Stimulated activated CD8-positive, alpha-beta memory T cell treated with anti-CD3 and anti-CD28 coated beads, Interleukin-15, amount 100 ng/mL, for 24 hours (primary cell): ENCODE data around the gene EIF3F.

Source experiments
- DNase-seq: peaks from one replicate; pipeline ENCODE4 v3.0.0-alpha.2; 2020; ENCODE audit warnings: low read depth

Gene EIF3F

DNA sequence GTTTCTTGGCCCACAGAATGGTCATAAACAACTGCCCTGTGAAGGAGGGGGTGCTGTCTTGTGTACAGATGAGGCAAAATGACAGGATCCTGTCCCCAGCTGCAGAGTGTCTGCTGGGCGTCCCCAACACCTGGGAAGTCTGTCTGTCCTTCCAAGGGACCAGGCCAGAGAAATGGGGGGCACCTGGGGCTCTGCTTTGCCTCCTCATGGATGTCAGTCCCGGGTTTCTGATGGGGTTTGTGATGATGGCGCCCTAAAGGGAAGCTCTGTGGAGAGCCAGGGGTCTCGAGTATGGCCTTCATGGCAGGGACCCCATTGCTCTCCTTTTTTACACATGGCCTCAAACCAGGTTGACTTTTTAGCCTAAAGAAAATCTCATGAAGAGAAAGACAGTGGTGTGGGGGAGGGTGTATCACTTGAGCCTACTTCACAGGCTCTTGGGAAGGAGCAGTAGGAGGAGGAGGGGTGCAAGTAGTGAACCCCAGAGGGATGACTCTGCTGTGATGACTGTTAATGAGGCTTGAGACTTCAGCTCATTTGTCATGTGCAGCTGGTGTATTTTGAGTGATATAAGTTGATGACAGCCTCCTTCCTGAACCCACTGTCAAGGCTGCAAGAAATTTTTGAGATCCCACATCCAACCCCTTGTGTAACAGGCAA, 53.3 kb downstream of the EIF3F start:
- no peak for DNase-seq

DNA sequence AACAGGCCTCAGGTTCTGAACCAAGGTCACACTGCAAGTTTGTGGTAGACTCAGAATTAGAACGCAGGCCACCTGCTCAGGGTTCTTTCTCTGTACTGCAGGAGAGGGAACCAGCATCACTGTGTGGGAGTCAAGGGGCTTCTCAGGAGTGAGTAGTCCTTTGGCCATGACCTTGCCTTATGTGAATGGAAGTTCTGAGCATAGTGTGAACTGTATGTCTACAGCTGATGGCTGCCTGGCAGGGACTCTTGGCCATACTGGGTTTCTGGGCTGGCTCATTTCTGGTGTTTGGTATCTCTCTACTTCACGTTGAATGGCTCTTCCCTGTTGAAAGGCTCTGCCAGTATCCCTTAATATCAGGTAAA, 53.8 kb downstream of the EIF3F start:
- no peak for DNase-seq

DNA sequence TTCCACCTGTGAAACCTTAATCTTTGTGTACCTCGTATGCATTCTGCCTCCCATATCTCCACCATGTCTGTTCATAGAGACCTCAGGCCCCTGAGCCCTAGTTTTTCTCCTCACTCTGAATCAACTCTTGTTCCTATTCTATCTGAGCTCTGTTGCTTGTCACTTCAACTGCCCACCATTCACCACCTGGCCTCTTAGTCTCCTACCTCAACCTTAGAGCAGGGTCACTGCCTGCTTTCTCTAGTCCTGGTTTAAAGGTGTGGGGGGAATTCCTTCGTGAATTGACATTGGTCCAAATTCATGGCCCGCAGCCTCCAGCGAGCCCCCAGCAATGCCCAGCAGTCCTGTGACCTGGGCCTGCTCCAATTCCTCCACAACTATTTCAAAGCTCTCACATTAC, 54.4 kb downstream of the EIF3F start:
- no peak for DNase-seq

DNA sequence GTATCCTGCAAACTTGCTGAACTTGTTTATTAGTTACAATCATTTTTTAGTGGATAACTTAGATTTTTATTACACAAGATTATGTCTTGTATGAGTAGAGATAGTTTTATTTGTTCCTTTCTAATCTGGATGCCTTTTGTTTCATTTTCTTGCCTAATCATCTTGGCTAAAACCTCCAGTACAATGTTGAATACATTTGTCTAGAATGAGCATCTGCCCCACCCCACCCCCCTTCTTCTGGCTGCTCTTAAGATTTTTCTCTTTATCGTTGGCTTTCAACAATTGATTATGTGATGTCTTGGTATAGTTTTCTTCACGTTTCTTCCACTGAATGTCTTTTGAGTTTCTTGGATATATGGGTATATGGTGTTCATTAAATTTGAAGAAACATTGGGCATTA, 56.6 kb downstream of the EIF3F start:
- DNase-seq, result no peak

DNA sequence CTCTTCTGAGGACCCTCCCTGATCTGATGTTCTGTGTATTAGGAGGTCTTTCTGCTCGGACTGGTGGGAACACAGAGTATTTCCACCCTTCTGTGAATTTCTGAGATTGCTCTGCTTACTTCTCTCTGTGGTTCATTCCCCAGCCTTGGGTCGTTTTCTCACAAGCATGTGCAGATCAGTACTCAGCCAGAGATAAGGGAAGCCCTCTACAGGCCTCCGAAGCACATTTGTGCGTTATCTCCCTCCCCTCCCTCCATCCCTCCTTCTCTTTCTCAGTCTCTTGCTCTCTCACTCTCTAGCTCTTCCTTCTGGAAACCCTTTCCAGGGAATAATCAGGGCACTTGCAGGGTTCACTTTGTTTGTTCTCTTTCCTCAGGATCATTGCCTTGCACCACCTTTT, 58.7 kb downstream of the EIF3F start:
- no peak for DNase-seq

DNA sequence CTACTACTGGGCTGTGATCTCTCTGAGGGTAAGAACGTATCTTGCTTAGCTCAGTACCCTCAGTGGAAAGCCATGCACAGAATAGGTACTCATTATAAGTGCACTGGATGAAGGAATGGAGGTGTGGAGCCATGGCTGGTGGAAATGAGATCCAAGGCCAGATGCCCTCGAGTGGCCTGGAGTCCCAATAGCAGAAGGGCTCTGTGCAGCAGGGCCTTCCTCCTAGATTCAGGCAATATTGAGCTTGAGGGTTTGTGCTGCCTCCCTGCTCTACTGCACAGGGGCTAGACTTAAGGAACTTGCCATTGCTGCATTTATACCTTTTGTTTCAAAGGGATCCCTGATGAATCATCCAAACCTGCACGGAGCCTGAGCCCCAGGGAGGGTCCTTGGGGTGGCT, 60.2 kb downstream of the EIF3F start:
- no peak for DNase-seq

DNA sequence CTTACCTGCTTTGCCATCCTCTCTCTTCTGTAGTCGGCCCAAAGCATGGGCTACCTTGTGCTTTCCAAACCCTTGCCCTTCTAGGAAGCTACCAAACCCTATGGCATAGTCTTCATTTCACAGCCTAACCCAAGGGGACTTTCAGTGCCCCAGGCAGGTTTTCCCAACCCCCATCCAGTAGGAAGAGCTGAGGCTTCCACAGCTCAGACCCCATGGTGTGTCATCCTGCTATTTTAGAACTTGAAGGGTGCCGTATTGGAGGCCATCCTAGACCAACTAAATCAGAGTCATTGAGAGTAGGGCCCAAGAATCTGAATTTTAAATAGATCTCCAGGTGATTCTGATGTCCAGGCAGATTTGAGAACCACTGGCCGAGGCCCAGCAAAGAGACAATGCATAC, 61.9 kb downstream of the EIF3F start:
- no peak for DNase-seq
